DOHH2 (cell line): ENCODE measurements around the gene LGR6.

ENCODE experiments used
- CTCF ChIP-seq: fragments of 200-600 bp; sonication (generic); IDR thresholded peaks from one replicate; pipeline ENCODE4 v1.5.1; 2014; ENCODE audit warnings: antibody characterized with exemption, mild to moderate bottlenecking, low read depth, low read length; ENCODE audit not compliant: poor library complexity, severe bottlenecking
- EZH2phosphoT487 ChIP-seq: fragments of 200-600 bp; sonication (generic); IDR thresholded peaks from 2 replicates; pipeline ENCODE4 v1.6.1; 2017; ENCODE audit warnings: borderline replicate concordance, mild to moderate bottlenecking, antibody characterized with exemption, low read length, moderate library complexity, mixed read lengths

GRCh38 chr1:202289009-202289408 is 95.4 kb downstream of the LGR6 start:
- no peak for TF ChIP-seq CTCF
- TF ChIP-seq EZH2phosphoT487 = no peak
